HG02642 (cell line): Measurements from ENCODE around the gene CHST11.

Source experiments
- ATAC-seq: cut with Tn5 transposase; IDR thresholded peaks from one replicate; pipeline ENCODE4 v1.9.1; 2021; ENCODE audit warnings: mild to moderate bottlenecking; ENCODE audit not compliant: unreplicated experiment, poor library complexity

Gene CHST11

DNA sequence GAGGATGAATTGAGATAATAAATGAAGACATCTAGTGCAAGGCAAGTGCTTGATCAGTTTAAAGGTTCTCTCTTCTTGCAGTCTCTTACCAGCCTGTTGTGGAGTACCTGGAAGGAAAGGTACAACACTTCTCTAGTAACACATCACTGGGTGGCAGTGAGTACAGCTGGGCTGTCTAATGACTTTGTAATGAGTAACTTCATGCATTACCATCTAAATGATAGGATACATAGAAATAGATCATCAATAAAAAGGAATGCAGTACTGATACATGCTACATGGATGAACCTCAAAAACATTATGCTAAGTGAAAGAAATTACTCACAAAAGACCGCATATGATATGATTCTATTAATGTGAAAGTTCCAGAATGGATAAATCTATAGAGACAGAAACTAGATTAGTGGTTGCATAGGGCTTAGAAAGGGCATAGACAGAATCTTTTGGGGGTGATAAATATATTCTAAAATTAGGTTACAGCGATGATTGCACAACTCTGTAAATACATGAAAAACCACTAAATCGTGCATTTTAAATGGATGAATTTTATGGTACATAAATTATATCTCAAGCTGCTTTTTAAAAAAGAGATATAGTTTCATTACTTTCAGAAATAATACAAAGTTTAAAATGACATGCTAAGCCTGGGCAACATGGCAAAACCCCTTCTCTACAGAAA, 224.4 kb downstream of the CHST11 start:
- ATAC-seq, result no peak

DNA sequence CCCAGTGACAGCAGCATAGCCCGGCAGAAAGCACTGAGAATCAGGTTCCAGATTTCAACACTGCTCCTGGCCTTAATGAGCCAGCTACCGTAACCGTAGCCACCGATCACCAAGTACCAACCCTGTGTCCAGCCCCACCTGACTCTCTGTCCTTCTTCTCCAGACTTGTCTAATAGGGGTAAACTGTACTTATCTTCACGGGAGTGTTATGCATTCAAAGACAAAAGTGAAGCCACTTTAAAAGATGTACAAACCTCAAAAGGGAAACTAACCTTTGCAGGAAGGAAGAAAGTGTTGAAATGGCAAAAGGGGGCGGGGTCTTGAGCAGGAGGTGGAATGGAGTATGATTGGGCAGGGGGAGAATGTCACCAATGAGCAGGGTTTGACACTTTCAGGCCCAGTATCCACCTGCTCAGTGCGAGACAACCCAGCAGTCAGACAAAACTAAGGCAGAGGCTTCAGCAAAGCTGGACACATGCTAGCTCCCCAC, 226.1 kb downstream of the CHST11 start:
- ATAC-seq, result peak; percentile 62

- no peak for ATAC-seq
Observed at GRCh38 chr12:104683831-104684503, 227.2 kb downstream of the CHST11 start.

- no peak for ATAC-seq
Observed at GRCh38 chr12:104684884-104685283, 228.1 kb downstream of the CHST11 start.

GRCh38 chr12:104685366-104685765, 228.6 kb downstream of the CHST11 start:
- no peak for ATAC-seq

DNA sequence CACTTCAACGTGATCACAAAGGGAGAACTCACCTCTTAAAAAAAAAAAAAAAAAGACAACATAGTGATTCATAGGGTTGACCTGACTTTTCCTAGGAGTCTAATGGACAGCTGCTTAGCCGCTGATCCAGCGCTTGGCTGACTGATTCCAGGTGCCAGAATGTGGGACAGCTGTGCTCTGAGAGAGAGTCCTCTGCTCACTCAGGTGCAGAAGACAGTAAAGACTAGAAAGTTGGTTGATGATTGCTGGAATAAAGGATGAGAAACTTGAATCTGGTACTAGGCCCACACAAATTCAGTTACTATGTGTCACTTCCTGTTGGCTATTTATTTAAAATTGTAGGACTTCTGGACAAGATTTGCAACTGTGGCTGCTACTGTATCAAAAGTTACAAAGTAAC, 229.4 kb downstream of the CHST11 start:
- peak; percentile 47 for ATAC-seq

DNA sequence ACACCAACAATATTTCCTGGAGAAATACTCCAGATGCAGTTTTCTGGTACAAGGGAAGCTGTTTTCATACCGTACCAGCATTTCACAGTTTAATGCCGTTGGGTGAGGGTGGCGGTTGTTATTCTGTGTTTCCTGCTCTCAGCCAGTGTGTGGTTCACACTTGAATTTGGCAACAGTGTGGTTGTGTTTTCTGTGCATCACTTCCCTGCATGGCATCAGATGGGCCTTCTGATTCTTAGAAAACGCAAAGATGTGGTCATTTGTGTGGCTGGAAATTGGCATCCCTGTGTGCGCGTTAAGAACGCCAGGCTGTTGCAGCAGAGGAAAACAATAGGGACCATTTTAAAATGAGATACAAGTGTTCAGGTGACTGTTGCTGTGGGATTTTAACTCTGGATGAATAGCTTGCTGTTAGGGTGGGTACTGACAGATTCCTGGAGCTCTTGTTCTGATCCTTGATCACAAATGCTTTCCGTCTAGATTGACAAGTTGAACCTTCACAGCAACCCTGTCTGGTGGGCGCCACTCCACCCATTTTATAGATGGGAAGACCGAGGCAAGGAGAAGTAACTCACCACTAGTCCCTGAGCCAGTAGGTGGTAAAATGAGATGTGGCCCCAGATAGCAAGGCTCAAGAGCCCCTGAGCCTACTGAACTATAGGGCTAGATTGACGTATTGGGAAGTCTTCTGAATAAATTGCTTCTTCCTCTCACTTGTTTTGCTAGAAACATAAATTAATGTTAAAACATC, 231.2 kb downstream of the CHST11 start:
- ATAC-seq, result no peak

- ATAC-seq, result no peak
Observed at GRCh38 chr12:104689635-104690034, 232.9 kb downstream of the CHST11 start.

DNA sequence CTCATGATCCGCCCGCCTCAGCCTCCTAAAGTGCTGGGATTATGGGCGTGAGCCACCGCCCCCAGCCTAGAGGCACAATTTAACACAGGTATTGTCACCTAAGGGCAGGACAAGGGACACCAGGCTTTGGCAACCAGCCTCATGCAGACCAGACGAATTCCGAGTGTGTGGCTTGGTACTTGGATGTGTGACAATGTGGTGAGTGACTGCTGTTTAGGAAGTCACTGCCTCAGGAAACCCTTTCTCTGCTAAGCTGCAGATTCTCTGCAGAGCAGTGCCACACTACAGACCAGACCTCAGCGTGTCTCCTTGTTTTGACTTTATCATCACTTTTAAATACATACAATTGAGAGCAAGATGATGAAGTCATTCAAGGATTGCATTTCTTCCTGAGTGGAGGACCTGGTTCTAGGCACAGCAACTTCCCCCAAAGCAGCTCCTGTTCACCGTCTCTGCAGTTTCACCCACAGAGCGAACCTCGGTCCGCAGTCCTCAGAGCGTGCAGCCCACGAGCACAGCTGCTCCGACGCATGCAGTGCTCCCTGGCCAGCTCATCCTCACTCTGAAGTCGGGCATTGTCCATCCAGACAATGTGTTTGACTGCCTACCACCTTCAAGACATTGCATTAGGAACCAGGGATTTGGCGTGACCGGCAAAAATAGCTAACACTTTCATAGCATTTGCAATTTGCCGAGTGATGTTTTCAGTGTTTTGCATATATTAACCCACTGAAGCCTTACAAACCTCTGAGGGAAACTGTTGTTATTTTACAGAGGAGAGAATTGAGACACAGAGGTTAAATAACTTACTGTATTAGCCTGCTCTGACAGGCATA, 235.2 kb downstream of the CHST11 start:
- ATAC-seq, result peak; percentile 50

DNA sequence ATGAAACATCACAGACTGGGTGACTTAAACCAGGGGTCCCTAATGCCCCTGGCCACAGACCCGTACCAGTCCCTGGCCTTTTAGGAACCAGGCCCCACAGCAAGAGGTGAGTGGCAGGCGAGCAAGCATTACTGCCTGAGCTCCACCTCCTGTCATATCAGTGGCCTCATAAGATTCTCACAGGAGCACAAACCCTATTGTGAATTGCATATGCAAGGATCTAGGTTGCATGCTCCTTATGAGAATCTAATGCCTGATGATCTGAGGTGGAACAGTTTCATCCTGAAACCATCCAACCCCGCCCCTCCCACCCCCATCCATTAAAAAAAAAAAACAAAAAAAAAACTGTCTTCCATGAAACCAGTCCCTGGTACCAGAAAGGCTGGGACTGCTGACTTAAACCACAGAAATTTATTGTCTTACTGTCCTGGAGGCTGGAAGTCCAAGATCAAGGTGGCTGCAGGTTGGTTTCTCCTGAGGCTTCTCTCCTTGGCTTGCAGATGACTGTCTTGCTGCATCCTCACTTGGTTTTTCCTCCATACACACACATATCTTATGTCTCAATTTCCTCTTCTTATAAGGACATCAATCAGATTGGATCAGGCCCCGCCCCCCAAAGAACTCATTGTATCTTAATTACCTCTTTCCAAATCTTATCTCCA, 235.9 kb downstream of the CHST11 start:
- ATAC-seq, result no peak

DNA sequence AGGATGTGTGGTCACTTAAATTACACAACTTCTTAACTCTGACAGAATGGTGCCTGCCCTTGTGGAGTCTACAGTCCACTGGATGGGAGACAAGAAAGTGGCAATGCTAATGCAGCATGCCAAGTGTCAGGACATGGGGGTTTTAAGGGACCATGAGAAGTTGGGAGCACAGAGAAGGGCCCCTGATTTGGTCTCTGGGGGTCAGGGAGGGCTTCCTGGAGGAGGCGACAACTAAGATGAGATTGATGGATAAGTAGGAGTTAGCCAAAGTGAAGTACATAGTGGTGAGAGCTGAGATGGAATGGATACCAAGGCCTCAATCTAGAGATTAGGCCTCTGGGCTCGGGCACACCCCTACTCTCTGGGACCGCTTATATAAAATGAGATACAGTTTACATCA, 236.7 kb downstream of the CHST11 start:
- no peak for ATAC-seq

DNA sequence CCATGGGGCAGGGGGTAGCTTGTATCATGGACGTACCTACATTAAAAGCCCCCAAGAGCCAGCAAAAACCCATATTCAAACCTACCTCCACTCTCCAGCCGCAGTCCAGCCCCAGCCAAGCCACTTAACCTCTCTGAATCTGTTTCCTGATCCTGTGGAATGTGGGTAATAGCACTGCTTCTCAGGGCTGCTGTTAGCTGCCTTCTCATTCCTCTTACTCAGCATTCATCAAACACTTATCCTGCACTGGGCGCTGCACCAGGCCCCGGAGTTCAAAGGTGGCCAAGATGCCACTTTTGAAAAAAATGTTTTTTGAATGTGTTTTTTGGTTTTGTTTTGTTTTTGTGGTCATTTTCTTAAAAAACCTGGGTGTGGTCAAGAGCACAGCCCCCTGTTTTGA, 237.4 kb downstream of the CHST11 start:
- ATAC-seq, result no peak

DNA sequence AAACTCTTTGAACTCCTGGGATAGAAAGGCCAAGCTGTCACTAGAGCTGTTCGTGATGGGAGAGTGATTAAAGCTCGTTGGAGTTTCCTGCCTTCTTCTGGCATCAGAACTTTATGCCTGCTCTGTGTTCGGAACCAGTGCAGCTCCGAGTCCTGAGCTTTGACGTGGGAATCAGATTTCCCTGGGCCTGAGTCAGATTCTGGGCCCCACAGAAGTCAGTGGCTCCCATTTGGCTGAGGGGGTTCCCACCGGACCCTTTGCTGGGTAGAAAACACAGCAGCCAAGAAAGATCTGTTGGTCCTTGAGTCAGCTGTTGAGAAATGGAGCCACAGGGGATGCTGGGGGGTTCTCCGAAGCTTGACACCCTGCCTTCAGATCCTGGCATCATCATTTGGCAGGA, 238.0 kb downstream of the CHST11 start:
- no peak for ATAC-seq

DNA sequence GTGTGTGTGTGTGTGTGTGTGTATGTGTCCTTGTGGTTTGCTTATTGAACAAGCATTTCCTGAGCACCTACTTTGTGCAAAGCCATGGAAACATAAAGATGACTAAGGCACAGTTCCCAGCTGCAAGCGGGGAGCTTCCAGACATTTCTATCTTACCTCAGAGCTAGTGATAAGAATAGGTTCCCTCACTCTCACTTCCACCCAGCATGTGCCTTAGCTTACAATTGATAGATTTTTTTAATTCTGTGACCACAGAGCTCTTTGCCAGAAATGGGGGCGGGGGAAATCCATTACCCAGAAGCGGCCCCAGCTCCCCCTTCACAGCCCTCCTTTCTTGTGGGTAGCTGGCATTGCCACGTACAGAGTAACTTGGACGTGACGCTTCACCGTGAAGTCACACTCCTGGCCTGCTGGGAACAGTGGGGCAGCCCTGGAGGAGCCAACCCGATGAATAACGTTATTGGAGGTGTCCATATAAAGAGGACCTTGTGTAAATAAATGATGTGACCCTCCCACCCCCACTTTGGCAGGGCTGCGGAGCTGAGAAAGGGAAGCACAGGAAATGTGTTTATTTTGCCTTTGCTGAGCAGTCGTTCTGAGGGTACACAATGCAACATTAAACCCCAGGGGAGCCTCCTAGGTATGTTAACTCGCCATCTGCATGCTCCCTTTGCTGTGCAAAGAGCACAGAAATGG, 238.9 kb downstream of the CHST11 start:
- peak; percentile 45 for ATAC-seq

DNA sequence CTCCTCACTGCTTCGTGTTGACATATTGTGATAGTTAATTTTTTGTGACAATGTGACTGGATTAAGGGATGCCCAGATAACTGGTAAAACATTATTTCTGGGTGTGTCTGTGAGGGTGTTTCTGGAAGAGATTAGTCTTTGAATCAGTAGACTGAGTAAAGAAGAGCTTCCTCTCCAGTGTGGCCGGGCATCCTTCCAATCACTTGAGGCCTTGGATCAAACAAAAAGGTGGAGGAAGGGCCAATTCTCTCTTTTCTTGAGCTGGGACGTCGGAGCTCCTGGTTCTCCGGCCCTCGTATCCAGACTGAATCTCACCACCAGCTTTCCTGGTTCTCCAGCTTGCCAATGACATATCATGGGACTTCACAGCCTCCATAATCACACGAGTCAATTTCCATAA, 240.4 kb downstream of the CHST11 start:
- ATAC-seq, result no peak

DNA sequence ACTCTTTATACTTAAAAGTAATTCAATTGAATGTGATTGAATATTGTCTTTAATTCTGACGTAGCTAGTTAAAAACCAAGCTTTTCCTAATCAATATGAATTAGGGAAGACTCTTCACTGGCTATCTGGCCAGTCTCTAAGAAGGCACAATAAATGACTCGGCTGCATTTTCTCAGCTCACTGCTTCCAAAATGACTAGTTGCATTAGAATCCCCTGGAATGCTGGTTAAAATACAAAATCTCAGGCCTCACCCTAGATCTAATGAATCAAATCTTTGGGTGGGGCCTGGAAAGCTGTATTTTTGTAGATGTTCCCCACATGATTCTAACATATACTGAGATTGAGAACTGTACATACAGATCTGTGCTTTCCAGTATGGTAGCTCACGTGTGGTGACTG, 242.1 kb downstream of the CHST11 start:
- ATAC-seq, result no peak

GRCh38 chr12:104699489-104700190, 242.9 kb downstream of the CHST11 start:
- peak; percentile 55 for ATAC-seq

DNA sequence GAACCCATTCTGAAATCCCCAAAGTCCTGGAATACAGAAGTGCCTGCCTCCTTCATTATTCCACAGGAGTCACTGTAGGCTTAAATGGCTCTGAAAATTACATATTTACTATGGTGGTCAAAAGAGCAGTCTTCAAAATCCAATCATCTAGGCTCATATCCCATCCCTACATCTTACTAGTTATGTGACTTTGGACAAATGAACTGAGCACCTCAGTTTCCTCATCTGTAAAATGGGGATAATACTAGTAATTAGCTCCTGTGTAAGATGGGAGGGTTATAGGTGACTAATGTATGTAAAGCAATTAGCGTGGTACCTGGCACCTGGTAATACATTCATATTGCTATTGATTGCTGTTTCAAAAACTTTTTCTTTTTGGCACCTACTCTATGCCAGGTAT, 243.6 kb downstream of the CHST11 start:
- ATAC-seq, result no peak

DNA sequence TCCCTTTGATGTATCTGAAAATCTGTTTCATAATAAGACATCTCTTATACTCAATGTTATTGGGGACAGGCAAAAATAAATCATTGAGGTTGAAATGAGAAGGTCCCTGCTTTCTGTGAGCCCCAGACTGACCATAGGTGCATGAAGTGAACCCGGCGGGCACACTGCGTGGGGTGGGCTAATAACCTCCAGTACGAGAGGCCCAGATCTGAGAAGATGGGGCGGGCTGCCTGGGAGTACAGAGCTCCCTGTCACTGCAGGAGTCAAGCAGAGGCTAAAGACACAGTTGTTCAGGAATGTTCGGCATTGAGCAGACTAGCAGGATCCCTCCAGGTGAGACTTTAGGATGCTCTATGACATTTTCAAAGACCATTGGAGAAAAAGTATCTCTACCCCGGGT, 244.6 kb downstream of the CHST11 start:
- no peak for ATAC-seq
